ENCODE measurements around the gene LSAMP. TPM values are rescaled to one million over a fixed set of nuclear protein-coding genes. Genes with fewer than 3 reads are reported as not detected.

LSAMP gene
- total RNA-seq, 1 donor from 2014 or later, result 18.0 TPM

DNA sequence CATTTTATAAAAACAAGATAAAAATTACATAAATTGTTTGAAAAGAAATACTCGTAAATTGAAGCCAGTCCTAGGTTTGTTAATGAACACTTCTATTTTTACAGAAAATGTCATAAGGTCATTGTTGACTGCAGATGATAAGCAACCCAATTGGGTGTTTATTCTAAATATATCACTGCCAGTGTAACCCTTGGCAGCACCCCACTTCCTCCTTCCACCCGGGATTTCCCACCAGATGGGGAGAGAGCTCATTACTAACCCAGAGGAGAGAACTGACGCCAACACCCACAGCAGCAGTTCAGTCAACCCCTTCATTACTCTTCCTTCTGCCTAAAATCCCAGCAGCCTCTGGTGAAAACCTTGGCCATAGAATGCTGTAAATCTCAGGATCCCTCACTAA, 514.4 kb downstream of the LSAMP start:
- Histone ChIP-seq H3K27ac (no peak overlapping the region), H3K27me3 (no peaks in the 10 kb centered on the region), H3K9me3 (ENCODE audit: low read depth) (no peaks in the 10 kb centered on the region), H3K4me1 (peaks cover 6% of the 10 kb centered on the region), H3K79me2 (ENCODE audit: low read depth) (no peaks in the 10 kb centered on the region), H3K4me2 (no peak overlapping the region), H3F3A (ENCODE audit: low read depth) (no peaks in the 10 kb centered on the region), H3K36me3 (no peaks in the 10 kb centered on the region), H3K9ac (no peak overlapping the region), H2AFZ (replicated peaks) (no peak overlapping the region), H4K20me1 (ENCODE audit: low read depth) (no peaks in the 10 kb centered on the region), H3K4me3 (no peak overlapping the region)
- Mint-ChIP-seq H3K27ac (peak overlapping the region; percentile 64), H3K9me3 (no peaks in the 10 kb centered on the region), H3K36me3 (no peaks in the 10 kb centered on the region), H3K27me3 (ENCODE audit: insufficient read depth, low read depth) (no peaks in the 10 kb centered on the region), H3K4me3 (no peak overlapping the region), H3K4me1 (peaks cover 46% of the 10 kb centered on the region)
- no peak for DNase-seq (ENCODE audit: low spot score)
- TF ChIP-seq EZH2 (IDR thresholded peaks at IDR 0.05) (no peak), EZH2phosphoT487 (IDR thresholded peaks at IDR 0.05) (no peak)

DNA sequence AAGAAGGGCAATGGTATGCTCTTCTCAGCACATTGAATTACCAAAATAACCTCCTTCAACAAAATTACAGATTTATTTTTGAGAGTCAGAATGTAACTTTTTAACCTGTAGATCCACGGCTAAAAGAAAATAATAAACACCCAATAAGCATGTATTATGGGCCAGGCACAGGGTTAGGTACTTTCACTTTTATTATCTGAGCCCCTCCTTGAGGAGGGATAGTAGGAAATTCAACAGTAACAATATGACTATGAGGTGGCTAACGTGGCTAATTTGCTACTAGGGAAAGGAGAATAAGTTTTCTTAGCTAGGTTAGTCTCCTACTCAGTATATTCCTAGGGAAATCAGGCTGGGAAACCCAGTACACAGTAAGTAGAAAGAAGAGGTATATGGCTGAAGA, 515.1 kb downstream of the LSAMP start:
- no peak for DNase-seq (ENCODE audit: low spot score)
- Histone ChIP-seq H2AFZ (replicated peaks) (no peak overlapping the region), H3K4me1 (peaks cover 6% of the 10 kb centered on the region), H3K9ac (no peak overlapping the region), H3F3A (ENCODE audit: low read depth) (no peaks in the 10 kb centered on the region), H3K4me3 (no peak overlapping the region), H3K79me2 (ENCODE audit: low read depth) (no peaks in the 10 kb centered on the region), H3K27me3 (no peaks in the 10 kb centered on the region), H3K9me3 (ENCODE audit: low read depth) (no peaks in the 10 kb centered on the region), H3K4me2 (no peak overlapping the region), H3K27ac (no peak overlapping the region), H3K36me3 (no peaks in the 10 kb centered on the region), H4K20me1 (ENCODE audit: low read depth) (no peaks in the 10 kb centered on the region)
- no peaks in the 10 kb centered on the region for H3K27me3 Mint-ChIP-seq (ENCODE audit: insufficient read depth, low read depth)
- no peak overlapping the region for H3K4me3 Mint-ChIP-seq
- H3K9me3 Mint-ChIP-seq, result no peaks in the 10 kb centered on the region
- H3K36me3 Mint-ChIP-seq, result no peaks in the 10 kb centered on the region
- TF ChIP-seq EZH2 (IDR thresholded peaks at IDR 0.05) (no peak), EZH2phosphoT487 (IDR thresholded peaks at IDR 0.05) (no peak), CTCF (IDR thresholded peaks at IDR 0.05) (no peak)
- H3K27ac Mint-ChIP-seq, result no peak overlapping the region
- peaks cover 49% of the 10 kb centered on the region for H3K4me1 Mint-ChIP-seq

DNA sequence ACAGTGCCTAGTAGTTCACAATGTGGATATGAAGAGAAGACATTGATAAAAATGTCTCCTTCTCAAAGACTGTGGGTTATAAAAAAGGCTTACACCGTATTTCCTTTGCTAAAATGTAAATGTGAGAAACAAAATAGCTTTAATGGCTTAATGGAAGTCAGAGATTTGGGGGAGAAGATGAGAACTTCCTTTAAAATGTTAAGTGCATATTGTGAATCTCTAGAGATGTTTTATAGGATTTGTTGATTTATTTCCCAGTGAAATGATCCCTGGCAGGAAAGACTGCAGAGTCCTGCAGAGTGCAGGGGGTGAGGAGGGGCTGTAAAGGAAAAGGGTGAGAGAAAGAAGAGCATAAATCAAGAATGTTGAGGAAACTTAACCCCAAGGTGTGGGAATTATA, 516.9 kb downstream of the LSAMP start:
- H3K4me3 Mint-ChIP-seq, result no peak overlapping the region
- no peak for TF ChIP-seq EZH2phosphoT487 (IDR thresholded peaks at IDR 0.05)
- TF ChIP-seq CTCF (IDR thresholded peaks at IDR 0.05), result no peak
- no peak for TF ChIP-seq EZH2 (IDR thresholded peaks at IDR 0.05)
- Histone ChIP-seq H3K36me3 (no peaks in the 10 kb centered on the region), H3K4me2 (no peak overlapping the region), H3K27ac (no peak overlapping the region), H3K4me3 (no peak overlapping the region), H3K27me3 (no peaks in the 10 kb centered on the region), H3F3A (ENCODE audit: low read depth) (no peaks in the 10 kb centered on the region), H3K9ac (no peak overlapping the region), H3K9me3 (ENCODE audit: low read depth) (no peaks in the 10 kb centered on the region), H3K79me2 (ENCODE audit: low read depth) (no peaks in the 10 kb centered on the region), H2AFZ (replicated peaks) (no peak overlapping the region), H4K20me1 (ENCODE audit: low read depth) (no peaks in the 10 kb centered on the region), H3K4me1 (peaks cover 11% of the 10 kb centered on the region)
- DNase-seq (ENCODE audit: low spot score), result no peak
- no peaks in the 10 kb centered on the region for H3K27me3 Mint-ChIP-seq (ENCODE audit: insufficient read depth, low read depth)
- H3K27ac Mint-ChIP-seq, result peak overlapping the region; percentile 29
- H3K9me3 Mint-ChIP-seq, result no peaks in the 10 kb centered on the region
- H3K4me1 Mint-ChIP-seq, result peaks cover 49% of the 10 kb centered on the region
- no peaks in the 10 kb centered on the region for H3K36me3 Mint-ChIP-seq

DNA sequence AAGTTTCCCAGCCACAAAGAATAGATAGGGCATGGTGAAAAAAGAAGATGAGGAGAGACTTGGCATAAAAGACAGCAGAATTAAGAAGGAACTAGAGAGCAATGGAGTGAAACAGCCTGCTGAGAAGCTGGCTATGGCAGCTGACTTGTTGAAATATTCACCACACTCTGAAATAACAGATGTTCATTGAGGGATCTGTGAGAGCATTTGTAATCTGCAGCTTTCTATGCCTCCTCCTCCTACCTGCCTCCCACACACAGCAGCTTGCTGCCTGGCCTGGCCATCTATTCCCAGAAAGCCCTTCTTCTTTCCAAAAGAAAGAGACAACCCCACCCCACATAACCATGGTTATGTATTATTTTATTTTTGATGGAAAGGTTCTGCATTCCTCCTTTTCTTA, 518.1 kb downstream of the LSAMP start:
- Histone ChIP-seq H3K9ac (no peak overlapping the region), H3K9me3 (ENCODE audit: low read depth) (no peaks in the 10 kb centered on the region), H3F3A (ENCODE audit: low read depth) (no peaks in the 10 kb centered on the region), H3K4me1 (peaks cover 11% of the 10 kb centered on the region), H3K79me2 (ENCODE audit: low read depth) (no peaks in the 10 kb centered on the region), H3K4me3 (no peak overlapping the region), H3K27me3 (no peaks in the 10 kb centered on the region), H3K27ac (no peak overlapping the region), H4K20me1 (ENCODE audit: low read depth) (no peaks in the 10 kb centered on the region), H3K4me2 (no peak overlapping the region), H2AFZ (replicated peaks) (no peak overlapping the region), H3K36me3 (no peaks in the 10 kb centered on the region)
- no peaks in the 10 kb centered on the region for H3K27me3 Mint-ChIP-seq (ENCODE audit: insufficient read depth, low read depth)
- H3K4me1 Mint-ChIP-seq, result peaks cover 49% of the 10 kb centered on the region
- H3K36me3 Mint-ChIP-seq, result no peaks in the 10 kb centered on the region
- DNase-seq (ENCODE audit: low spot score), result no peak
- no peaks in the 10 kb centered on the region for H3K9me3 Mint-ChIP-seq
- H3K27ac Mint-ChIP-seq, result peak overlapping the region; percentile 70
- TF ChIP-seq EZH2 (IDR thresholded peaks at IDR 0.05) (no peak), EZH2phosphoT487 (IDR thresholded peaks at IDR 0.05) (no peak), CTCF (IDR thresholded peaks at IDR 0.05) (no peak)
- no peak overlapping the region for H3K4me3 Mint-ChIP-seq

Data from neural progenitor cell (in vitro differentiated cells).